ENCODE results near the gene MZT2B.
"Not testable (repeated sequence)": the region's sequence is repeated elsewhere in the genome, so short reads cannot be mapped to it uniquely, and the experiment has no call there.

DNA sequence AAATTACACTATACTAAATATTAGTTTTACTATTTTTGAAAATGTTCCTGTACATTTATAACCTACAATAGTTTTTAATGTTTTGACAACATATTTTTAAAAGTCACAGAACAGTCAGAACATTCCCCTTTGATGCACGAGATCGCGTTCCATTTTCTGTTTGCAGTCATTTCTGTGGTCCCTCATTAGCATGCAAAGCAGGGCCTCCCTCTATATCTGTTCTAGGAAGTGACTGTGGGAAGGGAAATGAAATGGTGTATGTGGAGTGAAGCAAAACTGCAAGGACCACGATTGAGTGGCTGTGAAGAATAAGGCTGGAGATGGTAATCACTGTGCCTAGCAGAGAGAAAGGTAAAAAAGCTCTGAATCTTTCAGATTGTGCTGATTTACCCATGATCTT, 40.5 kb downstream of the MZT2B start:
- not testable (repeated sequence) for TF ChIP-seq REST (IDR thresholded peaks at IDR 0.05; ENCODE audit: borderline replicate concordance in 1 of 2, low read depth in 1 of 2, low read length in 2 of 2); ZNF883 (CRISPR knock-in tag; IDR thresholded peaks at IDR 0.05; ENCODE audit: not compliant biosample characterization); SIN3A (IDR thresholded peaks at IDR 0.05; ENCODE audit: borderline replicate concordance, low read depth, low read length); ZC3H4 (CRISPR knock-in tag; IDR thresholded peaks at IDR 0.05; ENCODE audit: borderline replicate concordance); CBX2 (IDR thresholded peaks at IDR 0.05; ENCODE audit: low read depth, low read length); CBX2 (CRISPR knock-in tag; IDR thresholded peaks at IDR 0.05; ENCODE audit: low read depth); TAF1 (CRISPR knock-in tag; IDR thresholded peaks at IDR 0.05); PITX1 (CRISPR knock-in tag; IDR thresholded peaks at IDR 0.05); BATF2 (CRISPR knock-in tag; IDR thresholded peaks at IDR 0.05); MXI1 (IDR thresholded peaks at IDR 0.05; ENCODE audit: borderline replicate concordance, low read depth, low read length); ZNF605 (CRISPR knock-in tag; IDR thresholded peaks at IDR 0.05); NR3C1 (CRISPR knock-in tag; IDR thresholded peaks at IDR 0.05)
- TF ChIP-seq, protein P1, sequence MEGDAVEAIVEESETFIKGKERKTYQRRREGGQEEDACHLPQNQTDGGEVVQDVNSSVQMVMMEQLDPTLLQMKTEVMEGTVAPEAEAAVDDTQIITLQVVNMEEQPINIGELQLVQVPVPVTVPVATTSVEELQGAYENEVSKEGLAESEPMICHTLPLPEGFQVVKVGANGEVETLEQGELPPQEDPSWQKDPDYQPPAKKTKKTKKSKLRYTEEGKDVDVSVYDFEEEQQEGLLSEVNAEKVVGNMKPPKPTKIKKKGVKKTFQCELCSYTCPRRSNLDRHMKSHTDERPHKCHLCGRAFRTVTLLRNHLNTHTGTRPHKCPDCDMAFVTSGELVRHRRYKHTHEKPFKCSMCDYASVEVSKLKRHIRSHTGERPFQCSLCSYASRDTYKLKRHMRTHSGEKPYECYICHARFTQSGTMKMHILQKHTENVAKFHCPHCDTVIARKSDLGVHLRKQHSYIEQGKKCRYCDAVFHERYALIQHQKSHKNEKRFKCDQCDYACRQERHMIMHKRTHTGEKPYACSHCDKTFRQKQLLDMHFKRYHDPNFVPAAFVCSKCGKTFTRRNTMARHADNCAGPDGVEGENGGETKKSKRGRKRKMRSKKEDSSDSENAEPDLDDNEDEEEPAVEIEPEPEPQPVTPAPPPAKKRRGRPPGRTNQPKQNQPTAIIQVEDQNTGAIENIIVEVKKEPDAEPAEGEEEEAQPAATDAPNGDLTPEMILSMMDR (CRISPR knock-in tag; IDR thresholded peaks at IDR 0.05), result not testable (repeated sequence)
- TF ChIP-seq, protein P2, sequence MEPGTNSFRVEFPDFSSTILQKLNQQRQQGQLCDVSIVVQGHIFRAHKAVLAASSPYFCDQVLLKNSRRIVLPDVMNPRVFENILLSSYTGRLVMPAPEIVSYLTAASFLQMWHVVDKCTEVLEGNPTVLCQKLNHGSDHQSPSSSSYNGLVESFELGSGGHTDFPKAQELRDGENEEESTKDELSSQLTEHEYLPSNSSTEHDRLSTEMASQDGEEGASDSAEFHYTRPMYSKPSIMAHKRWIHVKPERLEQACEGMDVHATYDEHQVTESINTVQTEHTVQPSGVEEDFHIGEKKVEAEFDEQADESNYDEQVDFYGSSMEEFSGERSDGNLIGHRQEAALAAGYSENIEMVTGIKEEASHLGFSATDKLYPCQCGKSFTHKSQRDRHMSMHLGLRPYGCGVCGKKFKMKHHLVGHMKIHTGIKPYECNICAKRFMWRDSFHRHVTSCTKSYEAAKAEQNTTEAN (CRISPR knock-in tag; conservative IDR thresholded peaks at IDR 0.05), result not testable (repeated sequence)
- TF ChIP-seq, protein P3, sequence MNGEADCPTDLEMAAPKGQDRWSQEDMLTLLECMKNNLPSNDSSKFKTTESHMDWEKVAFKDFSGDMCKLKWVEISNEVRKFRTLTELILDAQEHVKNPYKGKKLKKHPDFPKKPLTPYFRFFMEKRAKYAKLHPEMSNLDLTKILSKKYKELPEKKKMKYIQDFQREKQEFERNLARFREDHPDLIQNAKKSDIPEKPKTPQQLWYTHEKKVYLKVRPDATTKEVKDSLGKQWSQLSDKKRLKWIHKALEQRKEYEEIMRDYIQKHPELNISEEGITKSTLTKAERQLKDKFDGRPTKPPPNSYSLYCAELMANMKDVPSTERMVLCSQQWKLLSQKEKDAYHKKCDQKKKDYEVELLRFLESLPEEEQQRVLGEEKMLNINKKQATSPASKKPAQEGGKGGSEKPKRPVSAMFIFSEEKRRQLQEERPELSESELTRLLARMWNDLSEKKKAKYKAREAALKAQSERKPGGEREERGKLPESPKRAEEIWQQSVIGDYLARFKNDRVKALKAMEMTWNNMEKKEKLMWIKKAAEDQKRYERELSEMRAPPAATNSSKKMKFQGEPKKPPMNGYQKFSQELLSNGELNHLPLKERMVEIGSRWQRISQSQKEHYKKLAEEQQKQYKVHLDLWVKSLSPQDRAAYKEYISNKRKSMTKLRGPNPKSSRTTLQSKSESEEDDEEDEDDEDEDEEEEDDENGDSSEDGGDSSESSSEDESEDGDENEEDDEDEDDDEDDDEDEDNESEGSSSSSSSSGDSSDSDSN (CRISPR knock-in tag; IDR thresholded peaks at IDR 0.05), result not testable (repeated sequence)

Data from HepG2 (cell line).